Tibial artery (tissue), 4 donors: ENCODE results near the gene CCDC82.
A peak's percentile ranks its signal among the peaks of the same experiment; 100 is the strongest.

Source experiments
- DNase-seq, 2 donors: peaks; one replicate each; pipeline ENCODE4 v3.0.0-alpha.2; 2019
- H3K27ac ChIP-seq, 2 donors: fragments of 200-600 bp; sonication (generic) in 1 of 2; 1 replicate in 1 of 2; 2 replicates in 1 of 2; pipeline ENCODE4 v1.5.1; 2018 to 2019; ENCODE audit warnings: mild to moderate bottlenecking in 1 of 2
- H3K27me3 ChIP-seq, 2 donors: fragments of 200-600 bp; sonication (generic) in 1 of 2; one replicate each; pipeline versions ENCODE4 v1.5.1 to v1.6.0; 2016 to 2019
- H3K36me3 ChIP-seq, 3 donors: fragments of 200-600 bp; sonication (generic) in 2 of 3; one replicate each; pipeline ENCODE4 v1.5.1; 2016 to 2019; ENCODE audit warnings: mild to moderate bottlenecking in 2 of 3
- H3K4me1 ChIP-seq, 4 donors: fragments of 200-600 bp; sonication (generic) in 2 of 4; 1 replicate in 3 of 4; 2 replicates in 1 of 4; pipeline ENCODE4 v1.5.1; 2016 to 2019
- H3K4me3 ChIP-seq, 2 donors: fragments of 200-600 bp; sonication (generic) in 1 of 2; 1 replicate in 1 of 2; 2 replicates in 1 of 2; pipeline ENCODE4 v1.5.1; 2018 to 2019; ENCODE audit warnings: mild to moderate bottlenecking in 2 of 2
- H3K9me3 ChIP-seq, 3 donors: fragments of 200-600 bp; sonication (generic) in 1 of 3; one replicate each; pipeline ENCODE4 v1.5.1; 2016 to 2019
- CTCF ChIP-seq, 2 experiments: fragments of 200-600 bp in 1 of 2; fragments of 450-650 bp in 1 of 2; IDR thresholded peaks; one replicate each; pipeline ENCODE4 v1.5.1; 2017 to 2019; ENCODE audit warnings: antibody characterized with exemption in 2 of 2, mild to moderate bottlenecking in 1 of 2, moderate library complexity in 1 of 2
- intact Hi-C: fragments of 100-400 bp; cut with DNase I; formaldehyde crosslinking; loops from one replicate; pipeline ENCODE4 v1.15.0; 2023; ENCODE audit warnings: low total_unique reads

CCDC82 gene

GRCh38 chr11:96326959-96327358 is 62.8 kb downstream of the CCDC82 start:
- intact Hi-C loops = no loop called here
- Histone ChIP-seq H3K9me3 (no peaks in the 10 kb centered on the region), H3K4me3 (no peak overlapping the region), H3K4me1 (peaks cover 0 to 88% (median 55%) of the 10 kb centered on the region in 4 donors), H3K27ac (peak overlapping the region; percentile 14 to 70), H3K27me3 (no peaks in the 10 kb centered on the region), H3K36me3 (no peaks in the 10 kb centered on the region)
- DNase-seq = no peak
- TF ChIP-seq CTCF (IDR thresholded peaks at IDR 0.05) = no peak

- peak overlapping the region; percentile 50 to 70 for H3K27ac ChIP-seq
- no peak for DNase-seq
- H3K27me3 ChIP-seq = no peaks in the 10 kb centered on the region
- H3K9me3 ChIP-seq = no peaks in the 10 kb centered on the region
- H3K36me3 ChIP-seq = no peaks in the 10 kb centered on the region
- no peak for TF ChIP-seq CTCF (IDR thresholded peaks at IDR 0.05)
- intact Hi-C loops = no loop called here
- H3K4me1 ChIP-seq = peaks cover 0 to 88% (median 54%) of the 10 kb centered on the region in 4 donors
- no peak overlapping the region for H3K4me3 ChIP-seq
These were observed 64.8 kb downstream of the CCDC82 start for GRCh38 chr11:96324912-96325311.

- H3K4me3 ChIP-seq = no peak overlapping the region
- peak overlapping the region in 1 of 2 donors; percentile 70 for H3K27ac ChIP-seq
- H3K4me1 ChIP-seq = peaks cover 0 to 80% (median 50%) of the 10 kb centered on the region in 4 donors
- TF ChIP-seq CTCF (IDR thresholded peaks at IDR 0.05) = no peak
- H3K9me3 ChIP-seq = no peaks in the 10 kb centered on the region
- no peaks in the 10 kb centered on the region for H3K36me3 ChIP-seq
- no peak for DNase-seq
- H3K27me3 ChIP-seq = no peaks in the 10 kb centered on the region
- intact Hi-C loops = no loop called here
These were observed 66.1 kb downstream of the CCDC82 start for GRCh38 chr11:96323642-96323985.

- Histone ChIP-seq H3K27ac (peak overlapping the region; percentile 58 to 70), H3K9me3 (no peaks in the 10 kb centered on the region), H3K4me3 (no peak overlapping the region), H3K36me3 (no peaks in the 10 kb centered on the region), H3K4me1 (peaks cover 0 to 76% (median 50%) of the 10 kb centered on the region in 4 donors), H3K27me3 (no peaks in the 10 kb centered on the region)
- TF ChIP-seq CTCF (IDR thresholded peaks at IDR 0.05) = no peak
- DNase-seq = no peak
- intact Hi-C loops = no loop called here
These were observed 66.7 kb downstream of the CCDC82 start for GRCh38 chr11:96322775-96323641.

- intact Hi-C loops = no loop called here
- TF ChIP-seq CTCF (IDR thresholded peaks at IDR 0.05) = no peak
- Histone ChIP-seq H3K27me3 (no peaks in the 10 kb centered on the region), H3K4me1 (peaks cover 0 to 85% (median 60%) of the 10 kb centered on the region in 4 donors), H3K36me3 (no peaks in the 10 kb centered on the region), H3K27ac (peak overlapping the region; percentile 58 to 65), H3K9me3 (no peaks in the 10 kb centered on the region), H3K4me3 (no peak overlapping the region)
- no peak for DNase-seq
These were observed 68.6 kb downstream of the CCDC82 start for GRCh38 chr11:96321091-96321490.
